IMR-90 (cell line): ENCODE data around the gene RAB30.

Experiments used
- BHLHE40 ChIP-seq: fragments of 150-350 bp; IDR thresholded peaks from 2 replicates; pipeline ENCODE4 v1.6.1; 2016; ENCODE audit warnings: mild to moderate bottlenecking, low read depth, low read length
- CEBPB ChIP-seq: IDR thresholded peaks from 2 replicates; pipeline ENCODE4 v1.6.1; 2012; ENCODE audit warnings: low read depth, low read length, improper control_type of control experiment
- CTCF ChIP-seq: conservative IDR thresholded peaks from 2 replicates; pipeline ENCODE4 v1.5.1; 2012; ENCODE audit warnings: mild to moderate bottlenecking, low read depth, low read length, improper control_type of control experiment
- MAFK ChIP-seq: IDR thresholded peaks from 2 replicates; pipeline ENCODE4 v1.6.1; 2012; ENCODE audit warnings: low read depth, low read length, improper control_type of control experiment
- MXI1 ChIP-seq: IDR thresholded peaks from 2 replicates; pipeline ENCODE4 v1.6.1; 2012; ENCODE audit warnings: low read depth, mild to moderate bottlenecking, low read length, moderate library complexity, borderline replicate concordance
- POLR2A ChIP-seq: IDR thresholded peaks from 2 replicates; pipeline ENCODE4 v1.6.1; 2012; ENCODE audit warnings: mild to moderate bottlenecking, low read depth, low read length
- RAD21 ChIP-seq: IDR thresholded peaks from 2 replicates; pipeline ENCODE4 v1.6.1; 2012; ENCODE audit warnings: low read length, improper control_type of control experiment
- RCOR1 ChIP-seq: IDR thresholded peaks from 2 replicates; pipeline ENCODE4 v1.6.1; 2012; ENCODE audit warnings: mild to moderate bottlenecking, low read length, improper control_type of control experiment; ENCODE audit not compliant: insufficient replicate concordance
- RFX5 ChIP-seq: IDR thresholded peaks from 2 replicates; pipeline ENCODE4 v1.8.0; 2012; ENCODE audit warnings: low read depth, mild to moderate bottlenecking, low read length, moderate library complexity
- TF ChIP-seq, protein P1 (sequence below): fragments of 150-350 bp; IDR thresholded peaks from 2 replicates; pipeline ENCODE4 v1.6.1; 2017; ENCODE audit warnings: mild to moderate bottlenecking, antibody characterized with exemption, low read length, low read depth
- TF ChIP-seq, protein P2 (sequence below): fragments of 150-350 bp; IDR thresholded peaks from 2 replicates; pipeline ENCODE4 v1.6.1; 2016; ENCODE audit warnings: low read depth, mild to moderate bottlenecking, low read length, moderate library complexity, borderline replicate concordance

GRCh38 chr11:82972103-82972502, 99.6 kb downstream of the RAB30 start:
- no peak for TF ChIP-seq CTCF
- TF ChIP-seq BHLHE40 = no peak
- TF ChIP-seq, protein P1, sequence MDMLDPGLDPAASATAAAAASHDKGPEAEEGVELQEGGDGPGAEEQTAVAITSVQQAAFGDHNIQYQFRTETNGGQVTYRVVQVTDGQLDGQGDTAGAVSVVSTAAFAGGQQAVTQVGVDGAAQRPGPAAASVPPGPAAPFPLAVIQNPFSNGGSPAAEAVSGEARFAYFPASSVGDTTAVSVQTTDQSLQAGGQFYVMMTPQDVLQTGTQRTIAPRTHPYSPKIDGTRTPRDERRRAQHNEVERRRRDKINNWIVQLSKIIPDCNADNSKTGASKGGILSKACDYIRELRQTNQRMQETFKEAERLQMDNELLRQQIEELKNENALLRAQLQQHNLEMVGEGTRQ = no peak
- TF ChIP-seq MAFK = no peak
- TF ChIP-seq POLR2A = no peak
- TF ChIP-seq MXI1 = no peak
- TF ChIP-seq RFX5 = no peak
- TF ChIP-seq RCOR1 = no peak
- TF ChIP-seq, protein P2, sequence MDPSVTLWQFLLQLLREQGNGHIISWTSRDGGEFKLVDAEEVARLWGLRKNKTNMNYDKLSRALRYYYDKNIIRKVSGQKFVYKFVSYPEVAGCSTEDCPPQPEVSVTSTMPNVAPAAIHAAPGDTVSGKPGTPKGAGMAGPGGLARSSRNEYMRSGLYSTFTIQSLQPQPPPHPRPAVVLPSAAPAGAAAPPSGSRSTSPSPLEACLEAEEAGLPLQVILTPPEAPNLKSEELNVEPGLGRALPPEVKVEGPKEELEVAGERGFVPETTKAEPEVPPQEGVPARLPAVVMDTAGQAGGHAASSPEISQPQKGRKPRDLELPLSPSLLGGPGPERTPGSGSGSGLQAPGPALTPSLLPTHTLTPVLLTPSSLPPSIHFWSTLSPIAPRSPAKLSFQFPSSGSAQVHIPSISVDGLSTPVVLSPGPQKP = no peak
- no peak for TF ChIP-seq RAD21
- TF ChIP-seq CEBPB = no peak
